ENCODE measurements around the gene USP15.

The USP15 gene

GRCh38 chr12:62259993-62260732 is at the start of gene USP15:
Gene USP15 (plus strand): TSS chr12:62260404. CDS start chr12:62260415, 11 bp downstream.
- peak; percentile 95 for DNase-seq

- no peak for DNase-seq
These were observed 49.8 kb upstream of the USP15 start for GRCh38 chr12:62210422-62210821.

- DNase-seq: no peak
These were observed 48.7 kb upstream of the USP15 start for GRCh38 chr12:62211510-62211909.

GRCh38 chr12:62214846-62215245 is 45.4 kb upstream of the USP15 start:
- DNase-seq: no peak

GRCh38 chr12:62215506-62215905 is 44.7 kb upstream of the USP15 start:
- DNase-seq: no peak

GRCh38 chr12:62217466-62218194 is 42.6 kb upstream of the USP15 start:
- DNase-seq: no peak

- no peak for DNase-seq
These were observed 39.1 kb upstream of the USP15 start for GRCh38 chr12:62221107-62221506.

GRCh38 chr12:62224601-62225000 is 35.6 kb upstream of the USP15 start:
- DNase-seq: no peak

GRCh38 chr12:62227091-62227490 is 33.1 kb upstream of the USP15 start:
- DNase-seq: no peak

- no peak for DNase-seq
These were observed 29.6 kb upstream of the USP15 start for GRCh38 chr12:62230652-62231051.

- DNase-seq: no peak
These were observed 28.0 kb upstream of the USP15 start for GRCh38 chr12:62232143-62232729.

- DNase-seq: no peak
These were observed 26.4 kb upstream of the USP15 start for GRCh38 chr12:62233805-62234204.

- no peak for DNase-seq
These were observed 20.6 kb upstream of the USP15 start for GRCh38 chr12:62239571-62239970.

- DNase-seq: no peak
These were observed 12.7 kb upstream of the USP15 start for GRCh38 chr12:62247281-62248045.

GRCh38 chr12:62248873-62249272 is 11.3 kb upstream of the USP15 start:
- DNase-seq: no peak

GRCh38 chr12:62249419-62249818 is 10.8 kb upstream of the USP15 start:
- DNase-seq: no peak

GRCh38 chr12:62250671-62251608 is 9.3 kb upstream of the USP15 start:
- no peak for DNase-seq

- DNase-seq: no peak
These were observed 8.6 kb upstream of the USP15 start for GRCh38 chr12:62251609-62251958.

GRCh38 chr12:62252576-62252975 is 7.6 kb upstream of the USP15 start:
- DNase-seq: no peak

- DNase-seq: no peak
These were observed 5.2 kb upstream of the USP15 start for GRCh38 chr12:62254967-62255366.

- DNase-seq: no peak
These were observed 3.7 kb upstream of the USP15 start for GRCh38 chr12:62256408-62257096.

GRCh38 chr12:62258231-62258630 is 2.0 kb upstream of the USP15 start:
- DNase-seq: no peak
